Activated CD8-positive, alpha-beta T cell treated with anti-CD3 and anti-CD28 coated beads for 36 hours (primary cell): ENCODE results near the gene RBPMS2. TPM values are rescaled to one million over a fixed set of nuclear protein-coding genes. Genes with fewer than 3 reads are reported as not detected.

ENCODE experiments used
- ATAC-seq: fragments of 200-7000 bp; cut with Tn5 transposase; one replicate; pipeline ENCODE4 v1.10.0; 2021; ENCODE audit warnings: mild to moderate bottlenecking, moderate library complexity
- CTCF ChIA-PET: fragments of 350-600 bp; sonication (Branson Sonifier 250); formaldehyde crosslinking; loops from one replicate; lab custom pipeline; 2021; ENCODE audit warnings: antibody characterized with exemption; lab: Charles Lee
- POLR2A ChIA-PET: fragments of 350-600 bp; sonication (Branson Sonifier 250); formaldehyde crosslinking; loops from one replicate; lab custom pipeline; 2021; ENCODE audit warnings: antibody characterized with exemption; lab: Charles Lee
- DNase-seq: peaks from one replicate; pipeline ENCODE4 v3.0.0-alpha.2; 2020
- H3K27ac Mint-ChIP-seq: one replicate; pipeline ENCODE4 v1.8.0; 2021; ENCODE audit warnings: mild to moderate bottlenecking, mixed read lengths
- H3K27me3 Mint-ChIP-seq: one replicate; pipeline ENCODE4 v1.8.0; 2021; ENCODE audit warnings: mixed read lengths
- H3K36me3 Mint-ChIP-seq: one replicate; pipeline ENCODE4 v1.8.0; 2021; ENCODE audit warnings: low read depth, mixed read lengths
- H3K4me1 Mint-ChIP-seq: one replicate; pipeline ENCODE4 v1.8.0; 2021; ENCODE audit warnings: low read depth, mixed read lengths
- H3K4me3 Mint-ChIP-seq: one replicate; pipeline ENCODE4 v1.8.0; 2021; ENCODE audit warnings: mild to moderate bottlenecking, moderate library complexity, mixed read lengths
- H3K9me3 Mint-ChIP-seq: one replicate; pipeline ENCODE4 v1.8.0; 2021; ENCODE audit warnings: mixed read lengths
- CTCF ChIP-seq: fragments of 200-600 bp; IDR thresholded peaks from one replicate; pipeline ENCODE4 v1.8.0; 2022; ENCODE audit warnings: antibody characterized with exemption, mild to moderate bottlenecking
- intact Hi-C: fragments of 100-400 bp; cut with micrococcal nuclease; formaldehyde crosslinking; loops from one replicate; pipeline ENCODE4 v1.10.0; 2022
- total RNA-seq, 2 experiments: library from RNA; stranded (reverse); gene quantifications; one replicate each; pipeline ENCODE4 v1.2.3, GENCODE V29; 2021

Gene RBPMS2
- total RNA-seq, 2 experiments from 2014 or later = not detected

- peaks cover 3% of the 10 kb centered on the region for H3K4me1 Mint-ChIP-seq
- intact Hi-C loops = no loop called here
- no peaks in the 10 kb centered on the region for H3K9me3 Mint-ChIP-seq
- DNase-seq (no peak), ATAC-seq (no peak)
- CTCF ChIA-PET = interaction anchor here (1.9 kb wide), 1 partner anchor 30 kb away, joined by 6 read pairs; no protein-coding TSS in a partner anchor
- no peak for TF ChIP-seq CTCF
- H3K4me3 Mint-ChIP-seq = no peak overlapping the region
- H3K36me3 Mint-ChIP-seq = no peaks in the 10 kb centered on the region
- peaks cover 26% of the 10 kb centered on the region for H3K27me3 Mint-ChIP-seq
- POLR2A ChIA-PET = interaction anchor here (0.5 to 1.2 kb wide), 3 partner anchors 30 to 272 kb away, joined by 3 read pairs; no protein-coding TSS in a partner anchor
- no peak overlapping the region for H3K27ac Mint-ChIP-seq
Observed at GRCh38 chr15:64779024-64779423, 3.6 kb upstream of the RBPMS2 start.

DNA sequence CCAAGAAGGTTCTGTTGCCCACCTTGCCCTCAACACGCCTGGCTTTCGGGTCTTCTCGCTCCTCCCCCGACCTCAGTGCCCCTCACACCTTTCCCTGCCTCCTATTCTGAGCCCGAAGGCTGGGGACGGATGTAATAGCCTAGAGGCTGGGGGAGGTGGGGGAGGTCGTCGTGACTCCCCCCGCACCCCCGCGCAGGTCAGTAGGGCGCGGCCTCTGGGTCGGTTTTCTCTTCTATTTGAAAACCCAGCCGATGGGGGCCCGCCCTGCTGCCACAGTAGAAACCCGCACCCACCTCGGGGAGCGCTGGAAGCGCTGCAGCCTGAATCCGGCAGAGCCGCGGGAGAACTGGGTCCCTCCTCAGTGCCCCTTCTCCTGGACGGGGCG is 1.0 kb upstream of the RBPMS2 start:
- no peaks in the 10 kb centered on the region for H3K4me1 Mint-ChIP-seq
- H3K4me3 Mint-ChIP-seq = peak overlapping the region; percentile 58
- no peak overlapping the region for H3K27ac Mint-ChIP-seq
- intact Hi-C loops = no loop called here
- ChIA-PET POLR2A (no interaction called here), CTCF (no interaction called here)
- ATAC-seq (no peak), DNase-seq (no peak)
- no peaks in the 10 kb centered on the region for H3K36me3 Mint-ChIP-seq
- TF ChIP-seq CTCF = no peak
- no peaks in the 10 kb centered on the region for H3K9me3 Mint-ChIP-seq
- peaks cover 39% of the 10 kb centered on the region for H3K27me3 Mint-ChIP-seq

GRCh38 chr15:64774629-64775493 is 528 bp downstream of the RBPMS2 start:
- CTCF ChIA-PET = no interaction called here
- Mint-ChIP-seq H3K36me3 (no peaks in the 10 kb centered on the region), H3K9me3 (no peaks in the 10 kb centered on the region), H3K4me1 (no peaks in the 10 kb centered on the region), H3K4me3 (peak overlapping the region; percentile 47), H3K27ac (no peak overlapping the region), H3K27me3 (peaks cover 38% of the 10 kb centered on the region)
- POLR2A ChIA-PET = no interaction called here
- peak; percentile 61 for ATAC-seq
- intact Hi-C loops = no loop called here
- TF ChIP-seq CTCF = no peak
- peak; percentile 18 for DNase-seq

DNA sequence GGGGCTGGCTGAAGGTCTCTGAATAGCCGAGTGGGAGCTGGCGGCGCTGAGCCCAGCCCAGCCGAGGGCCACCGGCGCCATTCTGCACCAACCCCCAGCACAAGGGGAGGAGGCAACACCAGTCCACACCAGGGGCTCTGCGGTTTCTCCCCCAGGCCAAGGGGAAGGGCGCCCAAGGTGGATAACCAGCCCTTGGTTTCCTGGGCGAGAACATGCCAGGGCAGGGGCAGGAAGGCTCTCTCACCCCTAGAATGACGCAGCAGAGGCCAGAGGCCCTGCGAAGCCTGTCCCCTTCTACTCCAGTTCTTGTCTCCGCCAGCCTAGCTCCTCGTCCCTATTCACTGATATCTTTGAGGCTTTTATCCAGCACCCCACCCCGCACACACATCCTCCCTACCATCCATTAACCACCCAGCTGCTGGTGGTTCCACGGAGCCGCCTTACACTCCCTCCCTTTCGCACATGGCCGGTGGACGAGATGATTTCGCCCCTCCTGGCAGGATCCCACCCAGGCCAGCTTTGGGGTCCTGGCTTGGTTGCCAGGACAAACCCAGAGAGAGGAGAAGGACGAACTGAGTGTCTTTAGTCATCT is 1.3 kb downstream of the RBPMS2 start:
- H3K27me3 Mint-ChIP-seq = peaks cover 34% of the 10 kb centered on the region
- DNase-seq = no peak
- intact Hi-C loops = no loop called here
- no peaks in the 10 kb centered on the region for H3K9me3 Mint-ChIP-seq
- no peaks in the 10 kb centered on the region for H3K36me3 Mint-ChIP-seq
- no peaks in the 10 kb centered on the region for H3K4me1 Mint-ChIP-seq
- POLR2A ChIA-PET = no interaction called here
- H3K4me3 Mint-ChIP-seq = peak overlapping the region; percentile 47
- CTCF ChIA-PET = no interaction called here
- H3K27ac Mint-ChIP-seq = no peak overlapping the region
- ATAC-seq = no peak
- no peak for TF ChIP-seq CTCF

- ATAC-seq (no peak), DNase-seq (no peak)
- POLR2A ChIA-PET = no interaction called here
- Mint-ChIP-seq H3K4me1 (no peaks in the 10 kb centered on the region), H3K9me3 (no peaks in the 10 kb centered on the region), H3K36me3 (no peaks in the 10 kb centered on the region), H3K4me3 (peak overlapping the region; percentile 36), H3K27me3 (peaks cover 33% of the 10 kb centered on the region), H3K27ac (no peak overlapping the region)
- CTCF ChIA-PET = no interaction called here
- TF ChIP-seq CTCF = no peak
- intact Hi-C loops = no loop called here
Observed at GRCh38 chr15:64773606-64774005, 1.8 kb downstream of the RBPMS2 start.
